ENCODE results near the gene GPC2.
A peak's percentile ranks its signal among the peaks of the same experiment; 100 is the strongest.
"Not testable (repeated sequence)": the region's sequence is repeated elsewhere in the genome, so short reads cannot be mapped to it uniquely, and the experiment has no call there.

Gene GPC2

DNA sequence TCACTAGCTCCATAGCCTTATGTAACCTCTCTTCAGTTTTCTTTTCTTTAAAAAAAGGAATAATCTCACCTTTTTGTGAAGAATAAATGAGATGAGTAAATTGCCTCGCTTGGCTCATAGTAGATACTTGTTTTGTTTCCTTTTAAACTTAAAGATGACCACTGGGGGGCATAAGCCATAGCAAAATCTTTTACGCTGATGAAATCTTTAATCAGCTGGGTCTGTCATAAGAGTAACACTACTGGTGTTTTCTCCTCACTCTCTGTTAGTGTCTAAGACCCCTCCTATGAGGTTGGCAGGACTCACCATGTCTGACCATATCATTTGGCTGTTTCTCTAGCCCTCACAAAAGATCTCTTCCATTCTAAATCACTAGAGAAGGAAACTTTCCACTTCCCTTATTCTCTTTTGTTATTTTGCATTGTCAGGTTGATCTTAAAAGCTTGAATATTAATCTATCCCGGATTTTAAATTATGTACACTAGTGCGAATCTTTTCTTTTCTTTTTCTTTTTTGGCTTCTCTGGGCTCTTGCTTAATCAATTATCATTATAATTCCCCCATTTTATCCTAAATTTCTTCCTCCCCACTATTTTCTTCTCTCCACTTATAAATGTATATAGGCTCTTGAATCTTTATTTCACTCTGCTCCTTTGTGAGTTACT is 13.0 kb upstream of the GPC2 start:
- TF ChIP-seq MYC (IDR thresholded peaks at IDR 0.05; ENCODE audit: low read depth, low read length): 0 out of 2 replicates have a peak, but pooled peaks have one; percentile 13
- TF ChIP-seq, protein P1, sequence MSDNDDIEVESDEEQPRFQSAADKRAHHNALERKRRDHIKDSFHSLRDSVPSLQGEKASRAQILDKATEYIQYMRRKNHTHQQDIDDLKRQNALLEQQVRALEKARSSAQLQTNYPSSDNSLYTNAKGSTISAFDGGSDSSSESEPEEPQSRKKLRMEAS (IDR thresholded peaks at IDR 0.05; ENCODE audit: low read depth, low read length): no peak; the same call in 1 of the 2 replicates
- peak; percentile 56 for TF ChIP-seq CTCF (IDR thresholded peaks at IDR 0.05; ENCODE audit: low read depth, low read length)
- TF ChIP-seq POLR2A (IDR thresholded peaks at IDR 0.05; ENCODE audit: extremely low read depth, insufficient read length): no peak
- H3K4me3 ChIP-seq (ENCODE audit: low read depth, low read length): no peak overlapping the region
- DNase-seq (ENCODE audit: low read depth): peak; percentile 66

DNA sequence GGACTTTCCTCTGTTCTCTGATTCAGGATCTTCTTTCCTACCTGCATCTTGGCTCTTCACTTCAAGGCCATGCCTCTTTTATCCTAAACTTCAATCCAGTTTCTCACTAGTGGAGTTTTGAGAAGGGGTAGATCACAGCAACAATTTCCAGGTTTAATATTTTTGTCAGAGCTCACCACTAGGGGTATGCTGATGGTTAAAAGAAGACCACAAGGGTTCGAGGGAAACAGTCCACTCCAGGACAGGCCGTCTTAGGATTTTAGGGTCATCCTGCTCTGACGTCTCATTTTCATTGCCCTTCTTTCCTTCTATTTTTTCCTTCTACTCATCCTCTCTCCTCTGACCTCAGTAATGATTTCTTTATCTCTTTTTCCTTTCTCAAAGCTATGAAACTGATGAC is 11.9 kb upstream of the GPC2 start:
- H3K4me3 ChIP-seq (ENCODE audit: low read depth, low read length): no peak overlapping the region
- TF ChIP-seq, protein P1 (IDR thresholded peaks at IDR 0.05; ENCODE audit: low read depth, low read length): no peak
- peak; percentile 6 for TF ChIP-seq CTCF (IDR thresholded peaks at IDR 0.05; ENCODE audit: low read depth, low read length)
- no peak for TF ChIP-seq MYC (IDR thresholded peaks at IDR 0.05; ENCODE audit: low read depth, low read length)
- no peak for TF ChIP-seq POLR2A (IDR thresholded peaks at IDR 0.05; ENCODE audit: extremely low read depth, insufficient read length)
- DNase-seq (ENCODE audit: low read depth): no peak

- DNase-seq (ENCODE audit: low read depth): no peak
- TF ChIP-seq MYC (IDR thresholded peaks at IDR 0.05; ENCODE audit: low read depth, low read length): no peak
- no peak for TF ChIP-seq POLR2A (IDR thresholded peaks at IDR 0.05; ENCODE audit: extremely low read depth, insufficient read length)
- TF ChIP-seq, protein P1 (IDR thresholded peaks at IDR 0.05; ENCODE audit: low read depth, low read length): no peak
- TF ChIP-seq CTCF (IDR thresholded peaks at IDR 0.05; ENCODE audit: low read depth, low read length): no peak
- H3K4me3 ChIP-seq (ENCODE audit: low read depth, low read length): no peak overlapping the region
Measured at GRCh38 chr7:100185726-100186125, 8.5 kb upstream of the GPC2 start.

DNA sequence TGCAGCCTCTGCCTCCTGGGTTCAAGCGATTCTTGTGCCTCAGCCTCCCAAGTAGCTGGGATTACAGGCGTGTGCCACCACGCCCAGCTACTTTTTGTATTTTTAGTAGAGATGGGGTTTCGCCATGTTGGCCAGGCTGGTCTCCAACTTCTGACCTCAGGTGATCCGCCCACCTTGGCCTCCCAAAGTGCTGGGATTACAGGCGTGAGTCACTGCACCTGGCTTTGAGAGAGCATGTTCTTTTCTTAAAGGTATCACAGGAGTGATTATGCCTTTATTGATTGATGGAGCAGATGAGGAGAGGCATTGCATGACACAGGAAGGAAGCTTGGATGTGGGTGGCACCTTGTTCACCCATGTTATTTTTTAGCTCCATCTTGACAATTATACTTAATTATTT is 5.9 kb upstream of the GPC2 start:
- not testable (repeated sequence) for H3K4me3 ChIP-seq (ENCODE audit: low read depth, low read length); DNase-seq (ENCODE audit: low read depth)

GRCh38 chr7:100182616-100183015 is 5.4 kb upstream of the GPC2 start:
- not testable (repeated sequence) for DNase-seq (ENCODE audit: low read depth); H3K4me3 ChIP-seq (ENCODE audit: low read depth, low read length)

GRCh38 chr7:100180084-100180483 is 2.9 kb upstream of the GPC2 start:
- not testable (repeated sequence) for DNase-seq (ENCODE audit: low read depth); H3K4me3 ChIP-seq (ENCODE audit: low read depth, low read length)

DNA sequence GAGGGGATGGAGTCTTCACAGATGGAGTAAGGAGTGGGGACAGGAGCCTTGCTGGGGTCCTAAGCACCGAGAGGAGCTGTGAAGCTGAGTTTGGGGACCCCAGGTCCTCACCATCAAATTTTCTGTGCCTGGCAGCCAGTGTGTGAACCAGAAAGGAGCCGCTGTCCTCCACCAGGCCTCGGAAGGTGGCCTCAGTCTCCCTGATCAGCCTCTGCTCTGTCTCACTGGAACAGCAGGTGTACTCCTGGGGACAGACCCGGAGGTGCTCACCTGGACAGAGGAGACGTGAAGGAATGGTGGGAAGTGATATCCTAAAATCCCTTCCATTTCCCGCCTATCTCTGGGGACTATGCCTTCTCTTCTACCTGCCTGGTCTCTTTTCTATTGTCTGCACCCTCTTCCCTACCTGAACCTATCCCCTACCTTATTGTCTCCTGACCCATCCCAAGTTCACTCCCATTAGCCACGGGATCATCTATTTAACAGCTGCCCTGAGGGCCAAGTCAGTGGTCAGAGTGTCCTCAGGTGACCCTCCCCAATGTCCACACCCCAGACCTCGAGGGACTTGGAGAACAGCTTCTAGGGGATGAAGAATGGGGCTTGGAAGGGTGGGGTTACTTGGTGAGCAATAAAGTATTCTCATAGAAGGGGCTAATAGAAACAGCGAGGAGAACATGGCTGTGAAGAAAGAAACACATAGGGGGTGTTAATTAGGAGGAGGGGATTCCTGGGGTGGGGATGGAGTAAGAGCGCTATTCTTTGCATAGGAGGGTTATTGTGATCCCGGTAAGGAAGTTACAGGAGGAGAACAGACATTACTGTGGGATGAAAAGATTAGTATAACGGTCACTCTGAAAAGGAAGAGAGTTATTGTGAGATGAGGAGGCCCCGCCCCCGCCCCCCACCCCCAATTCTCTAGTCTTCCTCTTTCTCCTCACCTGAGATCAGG is 811 bp downstream of the GPC2 start:
- no peak for DNase-seq (ENCODE audit: low read depth)
- no peak for TF ChIP-seq MYC (IDR thresholded peaks at IDR 0.05; ENCODE audit: low read depth, low read length)
- TF ChIP-seq CTCF (IDR thresholded peaks at IDR 0.05; ENCODE audit: low read depth, low read length): no peak
- no peak for TF ChIP-seq POLR2A (IDR thresholded peaks at IDR 0.05; ENCODE audit: extremely low read depth, insufficient read length)
- TF ChIP-seq, protein P1 (IDR thresholded peaks at IDR 0.05; ENCODE audit: low read depth, low read length): no peak

More for the DNA sequence above, 811 bp downstream of the GPC2 start:
- H3K4me3 ChIP-seq (ENCODE audit: low read depth, low read length): peak overlapping the region; percentile 61
